Skin epidermis (tissue), 12 donors: ENCODE results near the gene ELP4.
"Not testable (repeated sequence)": the region's sequence is repeated elsewhere in the genome, so short reads cannot be mapped to it uniquely, and the experiment has no call there.

ENCODE experiments used
- H3K27ac ChIP-seq, 21 experiments: fragments of 200-600 bp; sonication (generic) in 11 of 21; one replicate each; pipeline ENCODE4 v1.5.0; 2020; ENCODE audit warnings: mild to moderate bottlenecking in 3 of 21, inconsistent platforms in 2 of 21, moderate library complexity in 2 of 21
- H3K4me3 ChIP-seq, 7 experiments: fragments of 200-600 bp; sonication (generic) in 2 of 7; one replicate each; pipeline ENCODE4 v1.5.0; 2020; ENCODE audit warnings: inconsistent platforms in 2 of 7, mild to moderate bottlenecking in 2 of 7, moderate library complexity in 1 of 7

ELP4 gene

GRCh38 chr11:31531293-31531692 lies 21.7 kb downstream of the ELP4 start:
- H3K27ac ChIP-seq = no peak overlapping the region

GRCh38 chr11:31535479-31535878 lies 25.9 kb downstream of the ELP4 start:
- Histone ChIP-seq H3K27ac (no peak overlapping the region), H3K4me3 (no peak overlapping the region)

More at GRCh38 chr11:31531293-31531692, 21.7 kb downstream of the ELP4 start:
- H3K4me3 ChIP-seq = no peak overlapping the region

DNA sequence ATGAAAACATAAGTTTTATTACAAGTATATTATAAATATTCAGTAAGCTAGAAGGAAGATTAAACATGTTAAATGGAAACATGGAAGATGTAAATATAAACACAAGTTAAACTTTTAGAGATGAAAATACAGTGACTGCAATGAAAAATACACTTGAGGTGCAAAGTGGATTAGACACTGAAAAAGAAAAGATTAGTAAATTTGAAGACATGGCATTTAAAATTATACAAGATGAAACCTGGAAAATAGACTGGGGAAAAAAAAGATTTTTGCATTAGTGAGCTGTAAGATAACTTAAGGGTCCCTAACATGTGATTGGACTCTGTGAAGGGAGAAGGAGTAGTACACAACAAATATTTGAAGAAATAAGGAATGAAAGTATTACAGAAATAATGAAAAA lies 33.3 kb downstream of the ELP4 start:
- Histone ChIP-seq H3K4me3 (no peak overlapping the region), H3K27ac (no peak overlapping the region)

DNA sequence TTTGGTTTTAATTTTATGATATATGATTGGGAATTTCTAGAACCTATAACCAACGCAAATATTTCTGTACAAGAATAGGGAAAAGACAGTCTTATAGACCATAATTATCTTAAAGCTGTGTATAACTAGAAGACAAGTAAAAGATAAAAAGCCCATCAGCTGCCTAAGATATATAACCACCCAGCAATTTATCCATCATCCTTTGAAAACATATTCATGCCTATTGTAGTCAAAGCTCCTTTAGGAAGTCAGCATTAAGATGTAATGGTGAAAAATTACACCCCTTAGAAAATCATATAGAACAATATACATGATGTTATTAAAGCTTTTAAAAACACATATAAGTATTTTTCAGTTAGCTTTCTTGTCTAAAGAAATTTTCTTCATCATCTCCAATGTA lies 46.4 kb downstream of the ELP4 start:
- Histone ChIP-seq H3K4me3 (no peak overlapping the region), H3K27ac (no peak overlapping the region)

DNA sequence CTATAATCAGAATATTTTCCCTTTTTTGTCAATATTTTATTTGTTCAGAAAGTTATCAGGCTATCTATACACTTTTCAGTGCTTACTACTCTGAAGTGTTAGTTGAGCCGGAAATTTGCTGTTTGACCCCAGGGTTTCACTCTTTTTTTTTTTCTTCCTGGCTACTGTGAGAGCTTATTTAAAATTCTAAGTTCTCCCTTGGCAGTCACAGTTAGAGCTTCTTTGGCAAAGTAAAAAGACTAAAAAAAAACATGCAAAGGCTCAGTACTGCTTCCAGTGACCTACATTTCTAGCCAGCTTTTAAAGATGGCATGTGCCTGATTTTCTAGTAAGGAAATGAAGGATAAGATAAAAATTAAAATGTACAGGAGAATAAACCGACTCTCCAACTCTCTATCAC lies 48.4 kb downstream of the ELP4 start:
- no peak overlapping the region for H3K4me3 ChIP-seq
- no peak overlapping the region for H3K27ac ChIP-seq

GRCh38 chr11:31560842-31561476 lies 51.4 kb downstream of the ELP4 start:
- no peak overlapping the region for H3K27ac ChIP-seq
- no peak overlapping the region for H3K4me3 ChIP-seq

GRCh38 chr11:31564517-31564916 lies 55.0 kb downstream of the ELP4 start:
- not testable (repeated sequence) for H3K4me3 ChIP-seq, H3K27ac ChIP-seq

DNA sequence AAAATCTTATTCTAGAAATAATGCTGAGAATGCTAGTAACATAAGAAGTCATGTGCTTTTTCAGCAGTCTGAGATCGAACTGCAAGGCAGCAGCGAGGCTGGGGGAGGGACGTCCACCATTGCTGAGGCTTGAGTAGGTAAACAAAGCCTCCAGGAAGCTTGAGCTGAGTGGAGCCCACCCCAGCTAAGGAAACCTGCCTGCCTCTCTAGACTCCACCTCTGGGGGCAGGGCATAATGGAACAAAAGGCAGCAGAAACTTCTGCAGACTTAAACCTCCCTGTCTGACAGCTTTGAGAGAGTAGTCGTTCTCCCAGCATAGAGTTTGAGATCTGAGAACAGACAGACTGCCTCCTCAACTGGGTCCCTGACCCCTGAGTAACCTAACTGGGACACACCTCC lies 64.6 kb downstream of the ELP4 start:
- H3K27ac ChIP-seq, H3K4me3 ChIP-seq: not testable (repeated sequence)

DNA sequence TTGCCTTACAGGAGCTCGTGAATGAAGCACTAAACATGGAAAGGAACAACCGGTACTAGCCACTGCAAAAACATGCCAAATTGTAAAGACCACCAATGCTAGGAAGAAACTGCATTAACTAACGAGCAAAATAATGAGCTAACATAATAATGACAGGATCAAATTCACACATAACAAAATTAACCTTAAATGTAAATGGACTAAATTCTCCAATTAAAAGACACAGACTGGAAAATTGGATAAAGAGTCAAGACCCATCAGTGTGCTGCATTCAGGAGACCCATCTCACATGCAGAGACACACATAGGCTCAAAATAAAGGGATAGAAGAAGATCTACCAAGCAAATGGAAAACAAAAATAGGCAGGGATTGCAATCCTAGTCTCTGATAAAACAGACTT lies 66.2 kb downstream of the ELP4 start:
- not testable (repeated sequence) for H3K4me3 ChIP-seq, H3K27ac ChIP-seq

GRCh38 chr11:31579412-31579811 lies 69.8 kb downstream of the ELP4 start:
- H3K27ac ChIP-seq, H3K4me3 ChIP-seq: not testable (repeated sequence)

DNA sequence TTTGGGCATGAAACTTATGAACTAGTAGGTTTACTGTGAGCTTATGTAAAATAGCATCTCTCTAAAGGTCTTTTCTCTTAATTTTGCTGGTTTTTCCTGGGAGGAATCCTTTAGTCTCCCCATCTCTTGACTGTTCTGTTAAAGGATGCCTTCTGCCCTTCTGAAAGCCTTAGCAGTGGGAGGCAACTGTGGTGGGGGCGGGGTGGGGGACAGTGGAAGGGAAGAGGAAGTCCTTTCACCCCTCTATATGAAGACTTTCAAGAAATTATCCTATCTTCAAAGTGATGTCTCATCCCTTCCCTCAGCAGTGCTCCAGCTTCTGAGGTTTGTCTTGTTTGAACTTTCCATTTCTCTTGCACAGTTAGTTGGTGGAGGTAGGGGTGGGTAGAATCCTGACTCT lies 73.1 kb downstream of the ELP4 start:
- Histone ChIP-seq H3K4me3 (no peak overlapping the region), H3K27ac (no peak overlapping the region)

DNA sequence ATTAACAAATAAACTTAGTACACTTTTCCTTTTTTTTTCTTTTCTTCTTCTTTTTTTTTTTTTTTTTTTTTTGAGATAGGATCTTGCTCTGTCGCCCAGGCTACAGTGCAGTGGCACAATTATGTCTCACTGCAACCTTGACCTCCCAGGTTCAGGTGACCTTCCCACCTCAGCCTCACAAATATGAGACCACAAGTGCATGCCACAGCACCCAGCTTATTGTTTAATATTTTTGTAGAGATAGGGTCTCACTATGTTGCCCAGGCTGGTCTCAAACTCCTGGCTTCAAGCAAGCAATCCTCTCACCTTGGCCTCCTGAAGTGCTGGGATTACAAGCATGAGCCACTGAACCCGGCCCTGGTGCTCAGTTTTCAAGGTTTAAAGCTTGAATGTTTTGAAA lies 88.9 kb downstream of the ELP4 start:
- Histone ChIP-seq H3K4me3 (no peak overlapping the region), H3K27ac (no peak overlapping the region)

GRCh38 chr11:31601635-31602282 lies 92.2 kb downstream of the ELP4 start:
- Histone ChIP-seq H3K27ac (no peak overlapping the region), H3K4me3 (no peak overlapping the region)

DNA sequence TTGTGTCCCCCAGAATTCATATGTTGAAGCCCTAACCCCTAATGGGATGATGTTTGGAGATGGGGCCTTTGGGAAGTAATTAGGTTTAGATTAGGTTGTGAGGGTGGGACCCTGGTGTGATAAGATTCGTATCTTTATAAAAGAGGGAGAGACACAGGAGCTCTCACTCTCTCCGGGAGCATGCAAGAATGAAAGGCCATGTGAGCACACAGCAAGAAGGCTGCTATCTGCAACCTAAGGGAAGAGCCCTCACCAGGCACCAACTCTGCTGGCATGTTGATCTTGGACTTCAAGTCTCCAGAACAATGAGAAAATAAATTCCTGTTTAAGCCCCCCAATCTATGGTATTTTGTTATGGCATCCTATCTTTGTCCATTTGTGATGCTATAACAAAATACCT lies 97.3 kb downstream of the ELP4 start:
- H3K4me3 ChIP-seq = no peak overlapping the region
- no peak overlapping the region for H3K27ac ChIP-seq

DNA sequence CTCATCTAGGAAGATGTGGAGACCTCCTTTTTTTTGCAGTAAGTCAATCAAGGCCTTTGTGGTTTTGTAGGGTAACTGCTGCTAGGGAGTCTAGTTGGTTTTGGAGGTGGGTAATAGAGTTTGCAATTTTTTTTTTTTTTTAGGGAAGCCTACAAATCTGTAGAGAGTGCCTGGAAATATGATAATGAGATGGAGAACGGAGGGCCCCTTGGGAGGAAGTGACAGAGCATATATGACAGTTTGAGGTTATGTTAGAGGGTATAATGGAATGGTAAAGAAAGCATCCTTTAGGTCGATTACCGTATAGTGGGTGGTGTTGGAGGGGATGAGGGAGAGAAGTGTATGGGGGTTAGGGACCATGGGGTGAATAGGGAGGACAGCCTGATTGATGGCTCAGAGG lies 98.3 kb downstream of the ELP4 start:
- no peak overlapping the region for H3K27ac ChIP-seq
- no peak overlapping the region for H3K4me3 ChIP-seq

DNA sequence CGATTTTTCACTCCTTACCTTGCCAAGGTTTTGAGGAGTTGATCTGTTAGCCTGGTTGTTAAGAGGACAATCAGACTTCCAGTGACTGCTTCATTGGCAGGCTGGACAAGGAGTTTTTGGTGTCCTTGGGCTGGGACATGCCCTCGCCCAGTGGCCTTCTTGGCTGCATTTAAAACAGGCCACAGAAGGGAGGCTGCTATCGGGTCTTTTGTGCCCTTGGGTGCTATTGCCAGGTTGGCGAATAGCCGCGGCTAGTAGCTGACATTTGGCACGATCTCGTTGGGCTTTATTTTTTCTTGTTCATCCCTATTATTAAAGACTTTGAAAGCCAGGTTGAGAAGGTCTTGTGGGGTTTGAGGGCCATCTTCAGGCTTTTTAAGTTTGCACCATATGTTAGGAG lies 99.4 kb downstream of the ELP4 start:
- H3K27ac ChIP-seq = no peak overlapping the region

DNA sequence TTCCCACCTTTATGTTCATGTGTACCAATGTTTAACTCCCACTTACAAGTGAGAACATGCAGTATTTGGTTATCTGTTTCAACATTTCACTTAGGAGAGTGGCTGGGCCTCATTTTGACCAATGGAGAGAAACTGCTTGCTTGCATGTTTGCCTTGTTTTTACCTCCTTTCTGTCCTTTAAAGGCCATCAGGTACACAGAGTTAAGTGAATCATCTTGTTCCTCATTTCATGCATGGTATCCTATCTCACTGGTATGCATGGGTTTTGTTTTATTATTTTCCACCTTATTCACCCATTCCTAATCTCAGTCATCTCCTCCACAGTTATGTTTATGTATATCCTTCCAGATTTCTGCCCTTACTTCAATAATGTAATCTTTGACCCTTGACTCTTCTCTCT lies 101.0 kb downstream of the ELP4 start:
- H3K4me3 ChIP-seq = no peak overlapping the region
- no peak overlapping the region for H3K27ac ChIP-seq

More for the DNA sequence above, 99.4 kb downstream of the ELP4 start:
- H3K4me3 ChIP-seq = no peak overlapping the region

- Histone ChIP-seq H3K4me3 (no peak overlapping the region), H3K27ac (no peak overlapping the region)
These were observed 107.7 kb downstream of the ELP4 start for GRCh38 chr11:31617246-31617645.

DNA sequence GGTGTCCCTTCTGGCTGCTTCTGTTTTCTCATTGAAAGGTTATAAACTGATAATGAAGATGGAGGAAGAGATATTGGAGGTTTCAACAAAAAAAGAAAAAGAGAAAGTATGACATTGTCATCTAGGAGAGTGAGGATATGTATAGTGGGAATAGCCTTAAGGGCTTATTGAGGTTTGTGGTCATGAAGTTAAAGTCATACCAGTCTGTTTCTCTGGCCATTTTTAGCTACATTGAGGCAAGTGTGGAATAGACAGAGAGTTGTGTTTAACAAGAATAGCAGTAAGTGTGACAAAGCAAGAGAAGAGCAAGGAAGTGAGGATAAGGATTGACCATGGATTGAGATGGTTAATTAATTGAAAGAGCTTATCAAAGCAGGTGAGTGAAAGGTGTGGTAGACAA lies 110.4 kb downstream of the ELP4 start:
- Histone ChIP-seq H3K4me3 (no peak overlapping the region), H3K27ac (no peak overlapping the region)

- Histone ChIP-seq H3K4me3 (no peak overlapping the region), H3K27ac (no peak overlapping the region)
These were observed 110.9 kb downstream of the ELP4 start for GRCh38 chr11:31620434-31620833.

DNA sequence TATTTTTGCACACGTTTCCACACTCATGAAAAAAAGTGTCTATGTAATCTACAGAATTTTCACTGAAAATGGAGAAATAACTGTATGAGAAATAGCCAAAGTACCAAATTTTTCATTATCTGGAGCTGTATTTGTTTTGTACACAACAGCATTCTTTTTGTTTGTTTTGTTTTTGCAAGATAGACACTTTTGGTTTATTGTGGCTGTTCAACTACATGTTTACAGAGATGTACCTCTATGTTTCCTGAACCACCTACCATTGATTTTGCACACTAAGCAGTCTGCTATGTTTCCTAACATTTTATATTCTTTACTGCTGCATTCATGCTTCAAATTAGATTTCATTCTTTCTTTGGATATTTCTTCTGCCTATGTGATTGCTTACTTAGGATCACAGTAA lies 116.3 kb downstream of the ELP4 start:
- H3K4me3 ChIP-seq = no peak overlapping the region
- no peak overlapping the region for H3K27ac ChIP-seq

- no peak overlapping the region for H3K4me3 ChIP-seq
- no peak overlapping the region for H3K27ac ChIP-seq
These were observed 118.5 kb downstream of the ELP4 start for GRCh38 chr11:31628111-31628510.
